Measurements from ENCODE around the gene NAV3. TPM values are rescaled to one million over a fixed set of nuclear protein-coding genes. Genes with fewer than 3 reads are reported as not detected.

NAV3 gene
- total RNA-seq, 1 experiment from 2014 or later = 18.0 TPM

DNA sequence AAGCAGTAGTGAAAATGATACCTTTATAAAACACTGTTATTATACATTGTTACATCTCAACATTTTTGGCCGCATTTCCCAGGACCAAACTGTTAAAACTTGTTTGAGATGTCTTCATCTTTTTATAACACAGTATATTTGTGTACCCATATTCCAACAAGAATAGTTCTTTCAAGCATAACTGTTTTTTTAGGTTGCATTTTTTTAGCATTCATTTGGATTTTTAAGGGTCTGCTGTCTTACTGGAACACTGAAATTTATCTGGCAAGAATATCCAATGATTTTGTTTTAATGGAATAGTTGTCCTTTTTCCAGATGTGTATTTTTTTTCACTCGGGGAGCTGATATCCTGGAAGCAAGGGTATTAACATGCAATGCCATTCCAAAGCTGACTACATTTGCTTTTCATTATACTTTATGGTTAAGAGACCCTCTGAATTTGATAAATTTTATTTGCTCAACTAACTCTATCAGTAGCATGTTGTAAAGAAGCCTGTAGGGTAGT is 8.9 kb upstream of the NAV3 start:
- H3K9me3 ChIP-seq (ENCODE audit: low read depth, low read length, poor library complexity, severe bottlenecking) = no peaks in the 10 kb centered on the region
- CTCF ChIA-PET = no interaction called here
- no peak for TF ChIP-seq EZH2 (IDR thresholded peaks at IDR 0.05; ENCODE audit: borderline replicate concordance, low read depth, low read length, poor library complexity, severe bottlenecking)
- TF ChIP-seq, protein P1, sequence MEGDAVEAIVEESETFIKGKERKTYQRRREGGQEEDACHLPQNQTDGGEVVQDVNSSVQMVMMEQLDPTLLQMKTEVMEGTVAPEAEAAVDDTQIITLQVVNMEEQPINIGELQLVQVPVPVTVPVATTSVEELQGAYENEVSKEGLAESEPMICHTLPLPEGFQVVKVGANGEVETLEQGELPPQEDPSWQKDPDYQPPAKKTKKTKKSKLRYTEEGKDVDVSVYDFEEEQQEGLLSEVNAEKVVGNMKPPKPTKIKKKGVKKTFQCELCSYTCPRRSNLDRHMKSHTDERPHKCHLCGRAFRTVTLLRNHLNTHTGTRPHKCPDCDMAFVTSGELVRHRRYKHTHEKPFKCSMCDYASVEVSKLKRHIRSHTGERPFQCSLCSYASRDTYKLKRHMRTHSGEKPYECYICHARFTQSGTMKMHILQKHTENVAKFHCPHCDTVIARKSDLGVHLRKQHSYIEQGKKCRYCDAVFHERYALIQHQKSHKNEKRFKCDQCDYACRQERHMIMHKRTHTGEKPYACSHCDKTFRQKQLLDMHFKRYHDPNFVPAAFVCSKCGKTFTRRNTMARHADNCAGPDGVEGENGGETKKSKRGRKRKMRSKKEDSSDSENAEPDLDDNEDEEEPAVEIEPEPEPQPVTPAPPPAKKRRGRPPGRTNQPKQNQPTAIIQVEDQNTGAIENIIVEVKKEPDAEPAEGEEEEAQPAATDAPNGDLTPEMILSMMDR (conservative IDR thresholded peaks at IDR 0.05; ENCODE audit: low read depth, low read length) = no peak
- H3K27ac ChIP-seq (ENCODE audit: low read depth, low read length, poor library complexity, severe bottlenecking) = no peak overlapping the region
- BruUV-seq (replicated peaks) = no TSS peak
- H3K4me1 ChIP-seq (ENCODE audit: insufficient read depth, low read length, poor library complexity, severe bottlenecking) = no peaks in the 10 kb centered on the region
- DNase-seq (ENCODE audit: low spot score) = no peak
- intact Hi-C loops (cut with micrococcal nuclease; ENCODE audit: unreplicated experiment) = no loop called here
- POLR2A ChIA-PET (ENCODE audit: low non-redundant PET) = no interaction called here
- no peaks in the 10 kb centered on the region for H3K27me3 ChIP-seq (replicated peaks; ENCODE audit: insufficient read depth, low read depth, low read length, poor library complexity)
- no peaks in the 10 kb centered on the region for H3K36me3 ChIP-seq (ENCODE audit: insufficient read depth, low read length, poor library complexity, severe bottlenecking)
- no peak overlapping the region for H3K4me3 ChIP-seq (ENCODE audit: low read depth, low read length, poor library complexity, severe bottlenecking)

GRCh38 chr12:77833329-77833728 is 2.6 kb downstream of the NAV3 start:
- Histone ChIP-seq H3K36me3 (ENCODE audit: insufficient read depth, low read length, poor library complexity, severe bottlenecking) (no peaks in the 10 kb centered on the region), H3K4me3 (ENCODE audit: low read depth, low read length, poor library complexity, severe bottlenecking) (no peak overlapping the region), H3K27me3 (replicated peaks; ENCODE audit: insufficient read depth, low read depth, low read length, poor library complexity) (no peaks in the 10 kb centered on the region), H3K9me3 (ENCODE audit: low read depth, low read length, poor library complexity, severe bottlenecking) (no peaks in the 10 kb centered on the region), H3K27ac (ENCODE audit: low read depth, low read length, poor library complexity, severe bottlenecking) (no peak overlapping the region), H3K4me1 (ENCODE audit: insufficient read depth, low read length, poor library complexity, severe bottlenecking) (peaks cover 27% of the 10 kb centered on the region)
- CTCF ChIA-PET = no interaction called here
- DNase-seq (ENCODE audit: low spot score) = peak; percentile 64
- intact Hi-C loops (cut with micrococcal nuclease; ENCODE audit: unreplicated experiment) = loop anchor here (1.0 kb wide), 1 partner anchor 92 kb away; no protein-coding TSS in a partner anchor
- POLR2A ChIA-PET (ENCODE audit: low non-redundant PET) = no interaction called here
- TF ChIP-seq, protein P1 (conservative IDR thresholded peaks at IDR 0.05; ENCODE audit: low read depth, low read length) = no peak
- no peak for TF ChIP-seq EZH2 (IDR thresholded peaks at IDR 0.05; ENCODE audit: borderline replicate concordance, low read depth, low read length, poor library complexity, severe bottlenecking)
- no TSS peak for BruUV-seq (replicated peaks)

GRCh38 chr12:77834618-77835017 is 3.9 kb downstream of the NAV3 start:
- Histone ChIP-seq H3K4me3 (ENCODE audit: low read depth, low read length, poor library complexity, severe bottlenecking) (no peak overlapping the region), H3K27me3 (replicated peaks; ENCODE audit: insufficient read depth, low read depth, low read length, poor library complexity) (no peaks in the 10 kb centered on the region), H3K4me1 (ENCODE audit: insufficient read depth, low read length, poor library complexity, severe bottlenecking) (peaks cover 19% of the 10 kb centered on the region), H3K27ac (ENCODE audit: low read depth, low read length, poor library complexity, severe bottlenecking) (no peak overlapping the region), H3K36me3 (ENCODE audit: insufficient read depth, low read length, poor library complexity, severe bottlenecking) (no peaks in the 10 kb centered on the region), H3K9me3 (ENCODE audit: low read depth, low read length, poor library complexity, severe bottlenecking) (no peaks in the 10 kb centered on the region)
- BruUV-seq (replicated peaks) = no TSS peak
- DNase-seq (ENCODE audit: low spot score) = no peak
- TF ChIP-seq, protein P1 (conservative IDR thresholded peaks at IDR 0.05; ENCODE audit: low read depth, low read length) = no peak
- no peak for TF ChIP-seq EZH2 (IDR thresholded peaks at IDR 0.05; ENCODE audit: borderline replicate concordance, low read depth, low read length, poor library complexity, severe bottlenecking)
- POLR2A ChIA-PET (ENCODE audit: low non-redundant PET) = no interaction called here
- CTCF ChIA-PET = no interaction called here
- intact Hi-C loops (cut with micrococcal nuclease; ENCODE audit: unreplicated experiment) = no loop called here

Data from A673 (cell line).